GM21786 (cell line): ENCODE results near the gene FIBP.
"Not testable (repeated sequence)": the region's sequence is repeated elsewhere in the genome, so short reads cannot be mapped to it uniquely, and the experiment has no call there.

ENCODE experiments used
- ATAC-seq: cut with Tn5 transposase; IDR thresholded peaks from one replicate; pipeline ENCODE4 v1.9.1; 2021; ENCODE audit not compliant: unreplicated experiment

The FIBP gene

DNA sequence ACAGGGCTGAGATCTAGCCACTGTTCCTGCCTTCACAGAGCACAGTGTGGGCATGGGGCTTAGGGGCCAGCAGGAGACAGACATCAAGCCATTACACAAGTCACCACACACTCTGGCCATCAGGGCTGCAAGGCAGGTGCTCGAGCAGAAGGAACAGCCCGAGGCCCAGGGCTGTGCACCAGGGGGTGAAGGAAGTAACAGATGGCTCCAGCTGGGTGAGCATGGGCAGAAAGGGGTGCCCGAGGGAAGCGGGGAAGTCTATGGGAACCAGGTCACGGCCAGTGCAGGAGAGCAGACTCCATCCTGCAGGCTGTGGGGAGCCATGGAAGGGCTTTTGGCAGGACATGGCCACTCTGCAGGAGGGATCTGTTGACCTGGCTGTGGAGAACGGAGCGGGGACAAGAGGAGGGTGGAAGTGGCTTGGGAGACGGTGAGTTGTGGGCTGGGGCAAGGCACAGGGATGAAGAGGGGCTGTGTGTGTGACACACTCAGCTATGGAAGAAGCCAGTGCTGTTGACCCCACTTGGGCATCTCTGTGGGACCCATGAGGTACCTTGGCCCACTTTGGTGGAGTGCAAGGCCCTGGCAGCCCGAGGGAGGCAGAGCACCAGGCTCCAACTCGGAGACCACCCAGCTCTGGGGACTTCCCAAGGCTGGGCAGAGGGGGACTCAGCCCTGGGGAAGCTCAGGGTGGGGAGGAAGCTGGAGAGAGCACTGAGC lies 27.0 kb upstream of the FIBP start:
- ATAC-seq: no peak

DNA sequence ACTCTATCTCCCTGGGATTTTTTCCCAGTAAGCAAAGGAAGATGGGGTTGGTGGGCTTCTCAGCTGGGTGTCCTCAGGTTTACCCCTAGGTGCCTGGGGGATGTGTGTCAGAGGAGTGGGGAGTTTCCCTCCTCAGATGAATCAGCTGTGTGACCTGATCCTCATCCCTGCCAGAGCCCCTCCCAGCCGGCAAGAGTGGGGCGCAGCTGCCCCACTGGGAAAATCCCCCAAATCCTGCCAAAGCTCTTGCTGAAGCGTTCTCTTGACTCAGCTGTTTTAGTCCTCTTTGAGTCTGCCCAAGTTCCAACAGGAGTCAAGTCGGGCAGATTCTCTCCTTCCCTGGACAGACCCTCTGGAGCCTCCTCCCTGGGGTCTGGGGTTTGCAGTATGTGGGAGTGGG lies 24.6 kb upstream of the FIBP start:
- ATAC-seq: no peak

DNA sequence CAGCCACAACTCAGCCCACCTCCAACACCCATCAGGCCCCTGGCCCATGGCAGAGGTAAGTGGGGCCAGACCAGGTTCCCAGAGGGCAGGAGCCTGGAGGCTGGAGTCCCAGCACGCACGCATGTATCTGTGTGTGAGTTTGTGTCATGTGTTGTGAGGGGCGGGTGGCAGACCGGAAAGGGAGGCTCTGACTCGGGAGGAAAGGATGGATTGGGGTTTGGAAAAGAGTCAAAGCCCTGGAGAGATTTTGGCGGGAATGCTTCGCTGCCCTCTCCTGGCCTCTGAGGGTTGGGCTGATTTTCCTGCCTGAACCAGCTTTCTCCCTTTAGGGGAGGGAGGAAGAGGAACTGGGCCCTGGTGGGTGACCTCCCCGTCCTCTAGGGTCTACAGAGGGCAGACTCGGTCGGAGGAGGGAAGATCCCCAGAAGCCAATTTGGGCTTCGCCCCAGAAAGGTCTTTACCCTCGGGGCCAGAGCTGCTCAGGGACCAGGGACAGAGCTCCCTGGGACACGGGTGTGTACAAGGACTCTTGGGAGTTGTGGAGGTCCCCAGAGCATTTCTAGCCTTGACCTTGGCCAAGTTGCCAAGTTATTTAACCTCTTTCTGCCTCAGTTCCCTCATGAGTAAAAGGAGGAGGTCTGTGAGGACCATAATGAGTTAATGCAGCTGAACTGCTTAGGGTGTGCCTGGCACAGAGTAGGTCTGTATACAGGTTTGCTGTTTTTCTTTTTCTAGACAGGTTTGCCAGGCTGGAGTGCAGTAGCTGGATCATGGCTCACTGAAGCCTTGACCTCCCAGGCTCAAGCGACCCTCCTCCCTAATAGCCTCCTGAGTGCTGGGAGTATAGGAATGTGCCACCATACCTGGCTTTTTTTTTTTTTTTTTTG lies 23.7 kb upstream of the FIBP start:
- no peak for ATAC-seq

DNA sequence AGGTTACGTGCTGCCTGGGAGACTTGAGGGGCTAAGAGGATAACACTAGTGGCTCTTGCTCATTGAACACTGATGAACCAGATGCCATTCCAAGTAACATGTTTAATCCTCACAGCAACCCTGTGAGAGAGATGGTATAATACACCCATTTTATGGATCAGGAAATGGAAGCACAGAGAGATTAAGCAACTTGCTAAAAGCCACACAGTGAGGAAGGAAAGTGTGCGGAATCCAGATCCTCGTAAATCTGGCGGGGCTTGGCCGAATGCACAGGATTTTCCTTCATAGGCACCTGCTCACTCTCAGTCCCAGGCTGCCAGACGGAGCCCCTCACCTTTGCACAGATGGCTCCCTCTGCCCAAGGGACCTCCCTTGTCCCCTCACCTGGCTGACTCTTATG lies 19.6 kb upstream of the FIBP start:
- no peak for ATAC-seq

DNA sequence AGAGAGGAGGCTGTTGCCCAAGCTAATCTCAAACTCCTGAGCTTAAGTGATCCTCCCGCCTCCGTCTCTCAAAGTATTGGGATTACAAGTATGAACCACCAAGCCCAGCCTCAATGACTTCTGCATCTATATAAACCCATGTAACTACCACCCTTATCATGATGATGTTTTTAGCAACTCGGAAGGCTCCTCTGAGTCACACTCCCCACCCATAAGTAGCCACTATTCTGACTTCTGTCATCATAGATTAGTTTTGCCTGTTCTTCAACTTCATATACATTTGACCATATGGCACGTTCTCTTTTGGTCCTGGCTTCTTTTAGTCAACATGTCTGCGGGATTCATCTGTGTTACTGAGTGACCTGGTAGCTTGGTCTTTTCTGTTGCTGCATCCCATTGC lies 18.3 kb upstream of the FIBP start:
- ATAC-seq: no peak

DNA sequence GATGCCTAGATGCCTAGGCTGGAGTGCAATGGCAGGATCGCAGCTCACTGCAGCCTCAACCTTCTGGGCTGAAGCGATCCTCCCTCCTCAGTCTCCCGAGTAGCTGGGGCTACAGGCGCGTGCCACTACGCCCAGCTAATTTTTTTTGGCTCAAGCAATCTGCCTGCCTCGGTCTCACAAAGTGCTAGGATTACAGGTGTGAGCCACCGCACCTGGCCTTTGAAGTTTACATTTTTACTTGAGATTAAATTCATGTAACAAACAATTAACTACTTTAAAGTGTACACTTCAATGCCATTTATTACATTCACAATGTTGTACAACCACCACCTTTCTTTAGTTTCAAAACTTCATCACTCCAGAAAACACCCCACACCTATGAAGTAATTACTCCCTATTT lies 15.4 kb upstream of the FIBP start:
- no peak for ATAC-seq

DNA sequence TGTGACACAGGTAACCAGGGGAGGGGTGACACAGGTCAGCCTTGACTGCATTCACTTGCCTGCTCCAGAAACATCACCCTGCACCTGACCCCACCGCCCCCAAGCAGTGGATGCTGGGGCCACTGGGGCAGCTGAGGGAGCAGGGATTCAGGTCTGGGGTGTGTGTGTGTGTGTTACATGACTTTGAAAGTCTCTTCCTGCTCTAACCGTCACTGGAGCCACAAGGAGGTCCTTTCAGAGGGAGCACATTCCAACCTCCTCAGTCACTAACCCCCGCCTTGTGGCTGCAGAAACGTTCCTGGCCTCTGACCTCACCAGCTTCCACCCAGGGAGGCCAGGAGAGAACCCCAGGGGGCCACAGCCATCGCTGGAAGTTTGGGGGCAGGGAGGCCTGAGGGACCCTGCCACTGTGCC lies 14.8 kb upstream of the FIBP start:
- ATAC-seq: no peak

DNA sequence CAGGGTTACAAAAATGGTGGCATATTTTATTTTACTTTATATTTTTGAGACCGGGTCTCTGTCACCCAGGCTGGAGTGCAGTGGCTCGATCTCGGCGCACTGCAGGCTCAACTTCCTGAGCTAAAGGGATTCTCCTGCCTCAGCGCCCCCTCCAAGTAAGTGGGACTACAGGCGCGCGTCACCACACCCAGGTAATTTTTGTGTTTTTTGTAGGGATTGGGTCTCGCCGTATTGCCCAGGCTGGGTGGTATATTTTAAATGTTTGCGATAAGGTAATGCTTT lies 12.6 kb upstream of the FIBP start:
- ATAC-seq: no peak

DNA sequence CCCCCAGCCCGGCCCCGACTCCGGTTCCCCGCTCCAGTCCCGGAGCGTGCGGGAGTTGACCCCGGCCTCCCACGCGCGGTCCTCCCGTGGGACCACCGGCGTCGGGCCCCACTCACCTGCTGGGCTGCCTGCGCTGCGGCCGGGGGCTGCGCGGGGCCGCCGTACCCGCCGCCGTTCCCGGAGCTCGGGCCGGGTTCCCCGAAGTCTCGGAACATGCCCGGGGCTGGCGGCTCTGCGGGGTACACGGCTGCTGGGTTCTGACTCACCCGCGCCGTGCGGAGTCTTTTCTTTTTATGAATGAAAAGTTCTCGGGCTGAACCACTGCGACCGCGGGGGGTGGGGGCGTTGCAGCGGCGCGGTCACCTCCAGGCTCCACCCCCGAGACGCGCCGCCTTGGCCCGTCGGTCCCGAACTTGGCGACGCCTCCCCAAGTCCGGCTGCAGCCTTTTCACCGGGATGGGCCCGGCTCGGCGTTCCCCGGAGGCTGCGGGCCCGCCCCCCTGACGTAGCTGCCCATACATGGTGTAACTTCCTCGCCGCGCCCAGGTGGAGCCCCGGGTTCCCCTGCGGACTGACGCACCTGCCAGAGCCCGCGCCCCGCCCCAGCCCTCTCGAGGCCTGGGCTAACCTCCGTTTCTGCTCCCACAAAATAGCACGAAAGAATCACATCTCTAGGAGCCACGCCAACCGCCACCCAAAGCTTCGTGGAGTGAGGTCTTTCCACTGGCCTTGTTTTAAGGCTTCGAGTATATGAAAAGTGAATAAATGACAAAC lies 12.0 kb upstream of the FIBP start, which contains the start of gene FOSL1:
Gene FOSL1 (minus strand): TSS at position 264 of the 774 bp plus-strand sequence. CDS start 49 bp downstream, at position 215.
- ATAC-seq: peak; percentile 79

DNA sequence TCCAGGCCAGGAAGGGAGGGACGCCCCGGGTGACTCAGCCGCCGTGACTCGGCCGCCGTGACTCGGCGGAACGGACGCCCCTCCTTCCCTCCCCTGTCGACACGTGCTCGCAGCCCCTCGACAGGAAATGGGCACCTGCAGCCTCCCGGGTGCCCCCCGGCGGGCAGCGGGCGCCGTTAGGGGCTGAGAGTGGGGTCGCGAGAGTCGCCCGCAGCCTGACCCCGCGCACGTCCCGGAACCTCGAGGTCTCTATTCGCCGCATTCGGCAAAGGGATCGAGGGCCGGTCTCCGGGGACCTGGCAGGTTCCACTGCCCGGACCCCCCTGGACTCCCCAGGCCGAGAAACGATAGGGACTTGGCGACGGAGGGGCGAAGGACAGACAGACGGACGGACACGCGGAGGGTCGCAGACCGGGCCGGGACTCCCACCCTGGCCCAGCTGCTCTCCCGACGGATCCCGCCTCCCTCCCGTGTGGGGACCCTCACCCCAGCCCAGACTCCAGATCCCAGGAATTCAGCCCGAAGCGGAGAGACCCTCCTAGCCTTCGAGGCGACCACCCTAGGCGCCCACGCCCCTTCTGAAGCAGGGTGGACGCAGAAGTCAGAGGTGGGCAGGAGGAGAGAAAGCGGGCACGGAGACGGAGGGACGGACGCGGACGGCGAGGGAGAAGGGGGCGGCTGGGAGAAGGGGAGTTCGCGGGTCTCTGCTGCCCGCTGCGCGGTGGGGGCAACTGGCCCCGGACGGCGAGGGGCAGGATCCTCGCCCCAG lies 11.3 kb upstream of the FIBP start:
- no peak for ATAC-seq

DNA sequence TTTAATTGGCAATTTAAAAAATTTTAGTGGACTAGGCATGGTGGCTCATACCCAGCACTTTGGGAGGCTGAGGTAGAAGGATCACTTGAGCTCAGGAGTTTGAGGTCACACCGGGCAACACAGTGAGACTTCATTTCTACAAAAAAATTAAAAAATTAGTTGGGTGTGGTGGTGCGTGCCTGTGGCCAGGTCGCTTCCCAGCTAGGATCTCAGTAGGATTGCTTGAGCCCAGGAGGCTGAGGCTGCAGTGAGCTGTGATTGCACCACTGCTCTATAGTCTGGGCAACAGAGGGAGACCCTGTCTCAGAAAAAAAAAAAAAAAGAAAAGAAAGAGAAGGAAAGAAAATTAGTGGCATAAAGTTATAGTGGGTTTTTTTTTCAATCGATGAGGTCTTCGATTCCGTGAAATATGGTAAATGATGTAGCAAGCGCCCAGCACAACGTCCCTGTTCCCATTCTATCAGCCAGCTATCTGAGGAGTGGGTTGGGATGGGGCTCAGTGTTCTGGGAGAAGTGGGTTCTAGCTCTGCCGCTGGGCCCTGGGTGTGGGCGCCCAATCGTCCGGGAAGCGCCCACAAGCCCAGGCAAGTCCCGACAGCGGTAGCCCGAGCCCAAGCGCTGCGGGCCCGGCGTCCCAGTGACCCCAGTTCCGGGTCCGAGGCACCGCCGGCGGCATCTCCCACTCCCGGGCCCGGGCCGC lies 10.5 kb upstream of the FIBP start:
- no peak for ATAC-seq

DNA sequence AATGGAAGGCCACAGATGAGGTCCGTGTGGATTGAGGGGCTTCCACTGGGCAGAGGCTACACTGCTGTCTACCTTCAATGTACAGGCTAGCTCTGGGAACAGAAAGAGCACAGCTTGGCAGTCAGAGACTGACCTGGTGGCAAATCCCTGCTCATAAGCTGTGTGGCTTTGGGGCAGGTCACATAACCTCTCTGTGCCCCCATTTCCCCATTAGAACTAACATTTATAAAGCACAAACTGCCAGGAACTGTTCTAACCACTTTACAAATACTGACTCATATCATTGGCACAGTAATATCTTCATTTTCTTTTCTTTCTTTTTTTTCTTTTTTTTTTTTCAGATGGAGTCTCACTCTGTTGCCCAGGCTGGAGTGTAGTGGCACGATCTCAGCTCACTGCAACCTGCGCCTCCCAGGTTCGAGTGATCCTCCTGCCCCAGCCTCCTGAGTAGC lies 8.8 kb upstream of the FIBP start:
- ATAC-seq: no peak

DNA sequence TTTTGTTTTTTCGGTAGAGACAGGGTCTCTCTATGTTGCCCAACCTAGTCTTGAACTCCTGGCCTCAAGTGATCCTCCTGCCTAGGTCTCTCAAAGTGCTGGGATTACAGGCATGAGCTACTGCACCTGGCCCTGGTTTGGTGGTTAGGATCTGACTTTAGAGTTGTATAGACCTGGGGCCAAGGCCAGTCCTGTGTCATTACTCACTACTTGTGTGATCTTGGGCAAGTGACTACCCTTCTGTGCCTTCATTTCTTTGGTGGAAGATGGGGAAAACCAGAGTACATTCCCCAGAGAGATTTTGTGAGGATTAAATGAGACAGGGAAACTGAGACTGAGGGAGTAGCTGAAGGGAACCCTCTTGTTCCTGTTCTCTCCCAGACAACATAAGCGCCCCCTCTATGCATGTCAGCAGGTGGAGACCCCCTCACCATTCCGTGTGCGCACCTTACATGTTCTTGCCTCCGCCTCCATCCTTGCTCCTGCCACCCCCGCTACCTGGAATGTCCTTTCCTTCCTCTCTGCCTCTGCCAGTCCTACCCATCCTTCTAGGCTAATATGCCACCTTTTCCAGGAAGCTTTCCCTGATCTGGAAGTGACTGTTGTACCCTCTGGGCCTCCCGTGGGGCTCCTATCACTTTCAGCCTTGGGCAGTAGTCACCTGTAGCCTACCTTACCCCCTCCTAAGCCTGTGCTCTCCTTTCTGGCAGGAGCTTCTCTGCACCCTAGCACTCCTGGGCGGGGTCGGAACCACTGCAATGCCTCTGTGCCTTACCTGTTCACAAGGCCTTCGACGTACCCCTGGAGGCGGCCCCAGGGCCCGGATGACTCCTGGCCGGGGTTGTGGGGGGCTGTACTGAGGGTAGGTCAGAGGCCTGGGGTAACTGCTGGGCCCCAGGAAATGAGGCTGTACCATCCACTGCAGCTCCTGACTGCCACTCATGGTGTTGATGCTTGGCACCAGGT lies 8.0 kb upstream of the FIBP start:
- ATAC-seq: no peak

DNA sequence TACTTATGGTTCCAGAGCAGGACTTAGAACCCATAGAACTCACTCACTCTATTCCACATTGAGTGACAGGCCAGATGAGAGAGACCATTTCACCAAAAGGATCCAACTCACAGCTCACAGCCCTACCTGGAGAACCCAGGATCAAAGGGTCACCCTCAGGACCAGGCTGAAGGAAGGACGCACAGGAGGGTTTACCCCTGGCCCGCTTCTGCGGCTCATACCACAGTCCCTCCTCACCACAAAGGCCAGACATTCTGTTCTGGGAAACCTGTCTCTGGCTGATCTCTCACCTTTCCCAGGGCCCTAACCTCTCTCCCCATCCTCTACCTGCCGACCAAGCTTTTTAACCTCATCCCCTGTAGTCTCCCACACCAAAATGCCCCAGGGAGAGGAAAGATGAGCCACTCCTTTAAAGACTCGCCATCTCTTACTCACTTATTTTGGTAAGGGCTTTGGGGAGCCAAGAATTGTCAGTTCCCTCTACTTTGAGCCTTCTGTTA lies 7.3 kb upstream of the FIBP start:
- ATAC-seq: no peak

DNA sequence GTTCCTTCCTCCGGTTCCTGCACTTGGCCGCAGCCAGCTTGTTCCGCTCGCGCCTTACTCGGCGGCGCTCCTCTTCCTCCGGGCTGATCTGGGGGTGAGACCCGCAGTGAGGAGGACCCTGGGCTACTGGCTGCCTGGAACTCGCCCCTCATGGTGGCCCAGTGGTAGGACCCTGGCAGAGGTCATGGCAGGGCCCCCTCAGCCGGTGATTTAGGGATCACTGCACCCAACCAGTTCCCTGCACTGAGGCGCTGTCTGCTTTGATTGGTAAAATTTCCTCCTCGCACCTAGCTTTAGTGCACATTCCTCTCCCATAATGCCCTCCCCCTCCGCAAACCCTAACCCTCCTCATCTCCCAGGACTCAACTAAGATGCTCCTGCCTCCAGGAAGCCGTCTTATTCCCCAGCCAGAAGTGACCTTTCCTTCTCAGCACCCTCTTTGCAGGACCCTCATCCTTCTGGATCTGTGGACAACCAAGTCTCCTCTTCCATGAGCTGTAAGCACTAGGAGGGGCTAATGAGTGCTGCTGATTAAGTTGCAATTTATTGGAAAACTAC lies 5.8 kb upstream of the FIBP start:
- ATAC-seq: no peak

DNA sequence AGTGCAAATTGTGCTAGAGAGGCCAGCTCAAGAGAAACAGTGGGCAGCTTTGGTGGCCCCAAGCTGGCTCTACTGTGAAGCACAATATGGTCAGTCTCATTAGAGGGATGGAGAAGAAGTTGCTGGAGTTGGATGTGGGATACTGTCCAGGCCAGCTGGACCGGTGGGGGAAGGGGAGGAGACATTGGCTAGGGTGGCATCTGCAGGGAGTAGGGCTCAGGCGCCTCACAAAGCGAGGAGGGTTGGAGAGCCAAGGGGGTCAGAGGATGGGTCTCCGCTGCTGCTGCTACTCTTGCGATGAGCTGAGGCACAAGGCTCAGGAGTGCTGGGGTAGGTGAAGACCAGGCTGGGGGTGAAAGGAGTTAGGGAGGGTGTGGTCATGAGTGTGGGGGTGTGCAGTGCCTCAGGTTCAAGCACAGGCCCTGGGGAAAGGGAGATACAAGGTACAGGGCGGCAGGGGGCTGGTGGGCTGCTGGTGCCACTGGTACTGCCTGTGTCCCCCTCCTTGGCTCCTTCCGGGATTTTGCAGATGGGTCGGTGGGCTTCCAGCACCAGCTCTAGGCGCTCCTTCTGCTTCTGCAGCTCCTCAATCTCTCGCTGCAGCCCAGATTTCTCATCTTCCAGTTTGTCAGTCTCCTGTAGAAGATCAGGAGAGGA lies 4.5 kb upstream of the FIBP start:
- no peak for ATAC-seq

DNA sequence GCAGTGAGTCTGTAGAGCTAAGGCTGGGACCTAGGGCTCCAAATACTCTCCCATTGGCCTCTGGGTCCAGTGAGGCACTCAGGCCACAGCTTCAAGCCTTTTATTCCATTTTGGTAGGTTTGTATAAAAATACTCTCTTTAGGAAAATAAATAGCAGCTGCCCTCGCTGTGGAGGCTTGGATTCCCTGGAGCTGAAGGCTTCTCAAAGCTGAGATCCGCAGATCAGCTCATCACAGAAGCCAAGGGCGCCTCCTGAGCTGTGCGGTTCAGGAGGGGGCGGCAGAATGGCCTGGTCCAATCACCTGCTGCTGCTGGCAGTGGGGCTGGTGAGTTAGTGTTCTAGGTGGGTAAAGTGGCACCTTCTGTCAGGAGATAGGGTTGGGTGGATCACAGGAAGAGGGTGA lies 3.9 kb upstream of the FIBP start:
- not testable (repeated sequence) for ATAC-seq
